GM13976 (cell line): ENCODE measurements around the gene CLN3.

Experiments used
- DNase-seq: peaks from one replicate; pipeline ENCODE4 v3.0.0; 2012; ENCODE audit warnings: low spot score
- in situ Hi-C: fragments of 300-500 bp; cut with MboI; formaldehyde crosslinking; loops from one replicate; pipeline ENCODE4 v1.12.0; 2022; ENCODE audit warnings: low sequenced_read_pairs, mixed read lengths, inconsistent platforms; ENCODE audit not compliant: unreplicated experiment
- TF ChIP-seq, protein P1 (sequence below): IDR thresholded peaks from 2 replicates; pipeline ENCODE4 v1.5.1; 2012; ENCODE audit warnings: borderline replicate concordance, mild to moderate bottlenecking; ENCODE audit not compliant: insufficient read depth; ENCODE audit errors: extremely low read depth, missing control alignments, control extremely low read depth

The CLN3 gene

GRCh38 chr16:28534542-28535373 lies 42.9 kb upstream of the CLN3 start:
- in situ Hi-C loops: loop anchor here (25.0 kb wide), 1 partner anchor 247 kb away; the partner anchor contains the start of gene SBK1
- no peak for DNase-seq
- TF ChIP-seq, protein P1, sequence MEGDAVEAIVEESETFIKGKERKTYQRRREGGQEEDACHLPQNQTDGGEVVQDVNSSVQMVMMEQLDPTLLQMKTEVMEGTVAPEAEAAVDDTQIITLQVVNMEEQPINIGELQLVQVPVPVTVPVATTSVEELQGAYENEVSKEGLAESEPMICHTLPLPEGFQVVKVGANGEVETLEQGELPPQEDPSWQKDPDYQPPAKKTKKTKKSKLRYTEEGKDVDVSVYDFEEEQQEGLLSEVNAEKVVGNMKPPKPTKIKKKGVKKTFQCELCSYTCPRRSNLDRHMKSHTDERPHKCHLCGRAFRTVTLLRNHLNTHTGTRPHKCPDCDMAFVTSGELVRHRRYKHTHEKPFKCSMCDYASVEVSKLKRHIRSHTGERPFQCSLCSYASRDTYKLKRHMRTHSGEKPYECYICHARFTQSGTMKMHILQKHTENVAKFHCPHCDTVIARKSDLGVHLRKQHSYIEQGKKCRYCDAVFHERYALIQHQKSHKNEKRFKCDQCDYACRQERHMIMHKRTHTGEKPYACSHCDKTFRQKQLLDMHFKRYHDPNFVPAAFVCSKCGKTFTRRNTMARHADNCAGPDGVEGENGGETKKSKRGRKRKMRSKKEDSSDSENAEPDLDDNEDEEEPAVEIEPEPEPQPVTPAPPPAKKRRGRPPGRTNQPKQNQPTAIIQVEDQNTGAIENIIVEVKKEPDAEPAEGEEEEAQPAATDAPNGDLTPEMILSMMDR: no peak

GRCh38 chr16:28532940-28533647 lies 41.2 kb upstream of the CLN3 start:
- no peak for DNase-seq
- in situ Hi-C loops: loop anchor here (25.0 kb wide), 1 partner anchor 246 kb away; the partner anchor contains the start of gene SBK1
- TF ChIP-seq, protein P1: no peak

DNA sequence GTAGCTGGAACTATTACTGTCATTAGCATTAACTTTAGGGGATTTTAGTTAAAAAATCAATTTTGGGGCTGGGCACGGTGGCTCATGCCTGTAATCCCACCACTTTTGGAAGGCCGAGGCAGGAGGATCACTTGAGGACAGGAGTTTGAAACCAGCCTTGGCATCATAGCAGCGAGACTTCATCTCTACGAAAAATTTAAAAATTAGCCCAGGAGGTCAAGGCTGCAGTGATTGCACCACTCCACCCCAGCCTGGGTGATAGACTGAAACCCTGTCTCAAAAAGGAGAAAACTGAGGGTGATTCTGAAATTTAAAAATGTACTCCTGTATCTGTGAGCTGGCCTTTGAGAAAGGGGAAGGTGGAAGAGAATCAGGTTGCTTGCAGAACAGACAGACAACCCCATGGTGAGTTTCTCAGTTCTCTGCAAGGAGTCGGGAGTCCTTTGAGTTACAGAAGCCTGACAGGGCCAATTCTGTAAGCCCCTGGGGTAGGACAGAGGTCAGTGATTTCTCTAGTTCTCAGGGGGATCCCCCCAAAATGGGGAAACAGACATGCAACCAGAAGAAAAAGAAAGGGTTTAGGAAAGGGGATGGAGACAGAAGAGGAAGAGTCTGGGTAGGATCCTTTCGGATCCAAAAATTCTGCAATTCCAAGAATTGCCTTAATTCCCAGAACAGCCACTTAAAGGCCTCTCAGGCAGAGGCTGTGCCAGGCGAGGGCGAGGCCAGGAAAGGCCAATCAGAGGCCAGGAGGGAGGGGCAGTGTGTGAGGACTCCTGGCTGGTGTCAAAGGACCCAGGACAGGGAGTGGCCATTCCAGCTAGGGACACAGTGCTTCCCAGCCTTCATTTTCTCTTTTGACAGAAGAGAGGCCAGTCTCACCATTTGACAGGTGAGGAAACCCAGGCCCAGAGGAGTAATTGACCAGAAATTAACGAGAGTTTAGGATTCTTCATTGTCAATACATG lies 40.2 kb upstream of the CLN3 start:
- DNase-seq: no peak
- in situ Hi-C loops: loop anchor here (25.0 kb wide), 1 partner anchor 245 kb away; the partner anchor contains the start of gene SBK1
- TF ChIP-seq, protein P1: no peak

GRCh38 chr16:28529124-28529523 lies 37.2 kb upstream of the CLN3 start:
- in situ Hi-C loops: loop anchor here (25.0 kb wide), 1 partner anchor 242 kb away; the partner anchor contains the start of gene SBK1
- no peak for DNase-seq

GRCh38 chr16:28528463-28528867 lies 36.6 kb upstream of the CLN3 start:
- TF ChIP-seq, protein P1: no peak
- DNase-seq: no peak
- in situ Hi-C loops: loop anchor here (25.0 kb wide), 1 partner anchor 241 kb away; the partner anchor contains the start of gene SBK1

More at GRCh38 chr16:28529124-28529523, 37.2 kb upstream of the CLN3 start:
- TF ChIP-seq, protein P1: no peak
